ENCODE results near the gene PYGO2. TPM values are rescaled to one million over a fixed set of nuclear protein-coding genes. Genes with fewer than 3 reads are reported as not detected.

Gene PYGO2
- total and polyA plus RNA-seq, 7 experiments from 2014 or later, result 33.0 to 69.5 (median 46.2) TPM

GRCh38 chr1:155004352-155005075, 42.9 kb upstream of the PYGO2 start:
- DNase-seq (no peak), ATAC-seq (no peak)
- H3K36me3 Mint-ChIP-seq, result peaks cover 0 to 23% (median 0%) of the 10 kb centered on the region in 5 donors
- Histone ChIP-seq H3K9me3 (ENCODE audit: control insufficient read depth in 2 of 3, low read length in 3 of 3) (no peaks in the 10 kb centered on the region), H3K27me3 (ENCODE audit: control insufficient read depth in 2 of 2, insufficient read depth in 2 of 2, low read length in 2 of 2) (no peaks in the 10 kb centered on the region), H3K36me3 (ENCODE audit: control insufficient read depth in 2 of 3, insufficient read depth in 3 of 3, low read length in 3 of 3) (peaks cover 0 to 15% (median 0%) of the 10 kb centered on the region in 3 experiments), H3K27ac (ENCODE audit: low read depth, low read length) (peak overlapping the region; percentile 83), H3K4me3 (ENCODE audit: low read length) (peak overlapping the region; percentile 83), H3K4me1 (ENCODE audit: control insufficient read depth in 2 of 2, insufficient read depth in 2 of 2, low read length in 2 of 2) (peaks cover 27 to 44% of the 10 kb centered on the region in 2 donors)
- peak overlapping the region; percentile 79 to 98 (median 88) for H3K27ac Mint-ChIP-seq
- H3K4me1 Mint-ChIP-seq, result peaks cover 19 to 56% (median 47%) of the 10 kb centered on the region in 7 donors
- H3K27me3 Mint-ChIP-seq, result no peaks in the 10 kb centered on the region
- H3K4me3 Mint-ChIP-seq, result peak overlapping the region; percentile 85 to 99 (median 96)
- peaks cover 0 to 2% (median 0%) of the 10 kb centered on the region in 11 donors for H3K9me3 Mint-ChIP-seq
- ChIA-PET POLR2A (interaction anchor here (0.5 to 18.2 kb wide), 9 partner anchors 10 to 415 kb away, joined by 3 to 270 read pairs (median 4); partner anchors contain the start of genes EFNA4, FLAD1, PBXIP1 and PYGO2), CTCF (interaction anchor here (1.0 to 17.9 kb wide), 3 partner anchors 10 to 31 kb away, joined by 5 to 291 read pairs (median 5); partner anchors contain the start of gene FLAD1)
- intact Hi-C loops (cut with micrococcal nuclease), result loop anchor here (5.0 to 10.0 kb wide), 4 partner anchors 58 to 1500 kb away; partner anchors contain the start of genes ATP8B2 (in 1 of the 2), EFNA4 (in 1 of the 2) and MEF2D (in 1 of the 2)

DNA sequence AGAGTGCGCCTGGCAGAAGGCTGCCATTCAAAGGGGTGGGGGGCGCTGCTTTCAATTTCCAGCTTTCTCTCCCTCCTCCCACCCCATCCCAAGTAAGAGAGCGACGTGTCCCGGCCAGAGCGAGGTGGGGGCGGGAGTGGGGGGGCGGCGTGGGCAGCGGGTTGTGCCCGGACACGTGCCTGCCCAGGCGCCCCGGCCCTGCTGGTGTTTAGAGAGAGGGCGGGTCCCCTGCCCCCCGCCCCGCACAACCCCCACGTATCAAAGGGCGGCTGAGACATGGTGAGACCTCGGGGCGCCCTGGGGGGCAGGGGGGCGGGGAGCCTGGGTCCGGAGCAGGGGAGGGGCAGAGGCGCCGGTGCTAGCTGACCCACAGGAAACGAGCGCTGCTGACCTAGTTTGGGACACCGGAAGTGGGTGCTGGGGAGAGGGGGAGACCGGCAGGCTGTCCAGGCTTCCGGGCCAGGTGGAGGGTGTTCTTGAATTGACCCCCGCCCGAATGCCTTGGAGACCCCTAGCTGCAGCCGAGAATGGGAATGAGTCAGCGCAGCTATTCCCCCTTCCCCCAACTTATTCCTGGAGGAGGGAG, 42.3 kb upstream of the PYGO2 start:
- ATAC-seq, result no peak
- peak overlapping the region; percentile 84 to 98 (median 95) for H3K27ac Mint-ChIP-seq
- H3K27ac ChIP-seq (ENCODE audit: low read depth, low read length), result peak overlapping the region; percentile 83
- intact Hi-C loops (cut with micrococcal nuclease), result loop anchor here (2.0 to 10.0 kb wide), 4 partner anchors 58 to 1501 kb away; partner anchors contain the start of genes ATP8B2 (in 1 of the 2), EFNA4 (in 1 of the 2), MEF2D (in 1 of the 2) and PMVK (in 1 of the 2)
- H3K4me3 ChIP-seq (ENCODE audit: low read length), result peak overlapping the region; percentile 83
- H3K27me3 ChIP-seq (ENCODE audit: control insufficient read depth in 2 of 2, insufficient read depth in 2 of 2, low read length in 2 of 2), result no peaks in the 10 kb centered on the region
- peaks cover 0 to 10% (median 0%) of the 10 kb centered on the region in 3 experiments for H3K36me3 ChIP-seq (ENCODE audit: control insufficient read depth in 2 of 3, insufficient read depth in 3 of 3, low read length in 3 of 3)
- H3K4me1 Mint-ChIP-seq, result peaks cover 23 to 58% (median 47%) of the 10 kb centered on the region in 7 donors
- CTCF ChIA-PET, result interaction anchor here (1.0 to 17.9 kb wide), 3 partner anchors 11 to 30 kb away, joined by 5 to 291 read pairs (median 5); partner anchors contain the start of gene FLAD1
- H3K36me3 Mint-ChIP-seq, result peaks cover 0 to 20% (median 0%) of the 10 kb centered on the region in 5 donors
- H3K9me3 ChIP-seq (ENCODE audit: control insufficient read depth in 2 of 3, low read length in 3 of 3), result no peaks in the 10 kb centered on the region
- DNase-seq, result no peak
- peaks cover 29 to 47% of the 10 kb centered on the region in 2 donors for H3K4me1 ChIP-seq (ENCODE audit: control insufficient read depth in 2 of 2, insufficient read depth in 2 of 2, low read length in 2 of 2)
- H3K27me3 Mint-ChIP-seq, result no peaks in the 10 kb centered on the region
- peak overlapping the region; percentile 92 to 99 (median 98) for H3K4me3 Mint-ChIP-seq
- POLR2A ChIA-PET, result interaction anchor here (0.5 to 18.2 kb wide), 9 partner anchors 10 to 415 kb away, joined by 3 to 270 read pairs (median 4); partner anchors contain the start of genes EFNA4, FLAD1, PBXIP1 and PYGO2
- H3K9me3 Mint-ChIP-seq, result peaks cover 0 to 2% (median 0%) of the 10 kb centered on the region in 11 donors

DNA sequence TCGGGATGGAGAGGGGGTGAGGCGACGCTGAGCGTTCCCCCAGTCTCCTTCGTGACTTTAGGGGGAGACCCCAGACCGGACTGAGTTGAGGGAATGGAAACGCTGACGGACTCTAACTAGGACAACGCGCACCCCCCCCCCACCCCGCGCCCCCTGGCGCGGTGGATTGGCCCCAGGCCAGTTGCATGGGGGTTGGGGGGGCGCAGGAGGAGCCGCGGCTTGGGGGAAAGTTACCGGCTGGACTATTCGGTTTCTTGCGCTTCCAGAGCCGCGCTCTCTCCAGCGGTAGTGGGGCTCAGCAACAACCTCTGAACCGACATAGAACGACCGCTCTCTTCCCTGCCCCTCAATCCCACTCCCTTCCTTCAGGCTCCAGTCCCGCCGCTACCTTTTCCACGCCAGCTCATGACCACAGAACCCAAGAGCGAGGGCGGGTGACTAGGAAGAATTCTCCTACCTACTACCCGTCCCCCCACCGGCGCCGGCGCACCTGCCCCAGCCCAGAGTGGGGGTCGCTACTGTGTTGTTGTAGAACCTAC, 41.7 kb upstream of the PYGO2 start:
- DNase-seq (peak in 1 of 9 donors; percentile 45), ATAC-seq (no peak)
- H3K27ac ChIP-seq (ENCODE audit: low read depth, low read length), result peak overlapping the region; percentile 83
- peaks cover 29 to 49% of the 10 kb centered on the region in 2 donors for H3K4me1 ChIP-seq (ENCODE audit: control insufficient read depth in 2 of 2, insufficient read depth in 2 of 2, low read length in 2 of 2)
- intact Hi-C loops (cut with micrococcal nuclease), result loop anchor here (2.0 to 10.0 kb wide), 4 partner anchors 59 to 1502 kb away; partner anchors contain the start of genes ATP8B2 (in 1 of the 2), EFNA4 (in 1 of the 2), MEF2D (in 1 of the 2) and PMVK (in 1 of the 2)
- H3K4me3 ChIP-seq (ENCODE audit: low read length), result peak overlapping the region; percentile 83
- Mint-ChIP-seq H3K27me3 (no peaks in the 10 kb centered on the region), H3K36me3 (peaks cover 0 to 17% (median 0%) of the 10 kb centered on the region in 5 donors), H3K9me3 (peaks cover 0 to 2% (median 0%) of the 10 kb centered on the region in 11 donors), H3K4me1 (peaks cover 25 to 64% (median 50%) of the 10 kb centered on the region in 7 donors), H3K27ac (peak overlapping the region; percentile 84 to 98 (median 95)), H3K4me3 (peak overlapping the region; percentile 92 to 99 (median 98))
- peaks cover 0 to 8% (median 0%) of the 10 kb centered on the region in 3 experiments for H3K36me3 ChIP-seq (ENCODE audit: control insufficient read depth in 2 of 3, insufficient read depth in 3 of 3, low read length in 3 of 3)
- ChIA-PET CTCF (interaction anchor here (1.2 to 17.9 kb wide), 2 partner anchors 11 to 30 kb away, joined by 5 to 291 read pairs; no protein-coding TSS in a partner anchor), POLR2A (interaction anchor here (0.6 to 18.2 kb wide), 5 partner anchors 12 to 54 kb away, joined by 3 to 270 read pairs (median 5); partner anchors contain the start of genes FLAD1 and PYGO2)
- H3K27me3 ChIP-seq (ENCODE audit: control insufficient read depth in 2 of 2, insufficient read depth in 2 of 2, low read length in 2 of 2), result no peaks in the 10 kb centered on the region
- H3K9me3 ChIP-seq (ENCODE audit: control insufficient read depth in 2 of 3, low read length in 3 of 3), result no peaks in the 10 kb centered on the region

DNA sequence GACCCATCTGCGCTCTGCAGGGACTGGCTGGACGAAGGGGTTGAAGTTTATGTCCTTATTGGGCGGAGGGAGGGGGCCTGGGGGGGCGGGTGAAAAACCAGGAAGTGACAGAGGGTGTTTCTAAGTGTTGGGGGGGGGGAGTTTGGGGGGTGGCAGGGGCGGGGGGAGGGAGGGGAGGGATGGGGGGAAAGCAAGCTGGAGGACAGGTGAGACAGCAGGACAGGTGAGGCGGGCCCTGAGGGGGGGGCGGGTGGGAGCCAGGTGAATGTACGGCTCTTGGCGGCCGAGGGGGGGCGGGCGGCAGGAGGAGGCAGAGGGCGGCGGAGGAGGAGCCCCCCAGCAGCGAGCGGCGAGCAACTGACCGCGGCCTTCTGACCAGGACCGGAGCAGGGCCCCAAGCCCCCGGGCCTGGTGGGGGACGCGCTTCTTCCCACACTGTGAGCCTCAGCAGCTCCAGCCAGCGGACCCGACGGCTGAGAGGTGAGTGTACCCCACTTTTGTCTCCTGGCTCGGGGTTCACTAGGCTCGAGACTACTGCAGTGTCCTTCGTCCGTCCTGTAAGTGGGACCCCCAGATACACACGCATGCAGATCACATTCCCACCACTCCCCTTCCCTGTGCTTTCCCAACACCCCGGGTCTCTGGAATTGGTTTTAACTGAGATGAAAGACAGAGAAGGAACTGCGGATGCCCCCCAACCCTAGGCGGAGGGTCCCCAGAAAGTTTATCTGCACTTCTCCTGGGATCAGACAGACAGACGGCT, 41.1 kb upstream of the PYGO2 start, which contains the start of gene ZBTB7B:
Gene ZBTB7B, plus strand, starts transcription at position 339 of the 763 bp plus-strand sequence. CDS start 11,859 bp downstream, outside the sequence.
- H3K4me3 ChIP-seq (ENCODE audit: low read length), result peak within 1 kb of the TSS; percentile 95
- H3K4me3 Mint-ChIP-seq, result peak within 1 kb of the TSS; percentile 92 to 100 (median 98)
- peaks cover 0 to 8% (median 0%) of the 10 kb centered on the region in 3 experiments for H3K36me3 ChIP-seq (ENCODE audit: control insufficient read depth in 2 of 3, insufficient read depth in 3 of 3, low read length in 3 of 3)
- no peak for DNase-seq
- ChIA-PET POLR2A (interaction anchor here (0.6 to 18.2 kb wide), 6 partner anchors 13 to 48 kb away, joined by 3 to 270 read pairs (median 11); partner anchors contain the start of genes FLAD1, PBXIP1 and PYGO2), CTCF (interaction anchor here (0.6 to 17.9 kb wide), 2 partner anchors 12 to 18 kb away, joined by 3 to 291 read pairs; no protein-coding TSS in a partner anchor)
- H3K27me3 ChIP-seq (ENCODE audit: control insufficient read depth in 2 of 2, insufficient read depth in 2 of 2, low read length in 2 of 2), result no peaks in the 10 kb centered on the region
- peaks cover 29 to 48% of the 10 kb centered on the region in 2 donors for H3K4me1 ChIP-seq (ENCODE audit: control insufficient read depth in 2 of 2, insufficient read depth in 2 of 2, low read length in 2 of 2)
- ATAC-seq, result peak; percentile 12
- H3K27ac ChIP-seq (ENCODE audit: low read depth, low read length), result peak within 1 kb of the TSS; percentile 88
- H3K27me3 Mint-ChIP-seq, result no peaks in the 10 kb centered on the region
- intact Hi-C loops (cut with micrococcal nuclease), result loop anchor here (1.0 to 10.0 kb wide), 16 partner anchors 8 to 1502 kb away; partner anchors contain the start of genes EFNA4 (in 2 of the 2), ATP8B2 (in 1 of the 2), CKS1B (in 1 of the 2) and FLAD1 (in 1 of the 2)
- peak within 1 kb of the TSS; percentile 89 to 99 (median 95) for H3K27ac Mint-ChIP-seq
- H3K4me1 Mint-ChIP-seq, result peaks cover 26 to 64% (median 52%) of the 10 kb centered on the region in 7 donors
- H3K36me3 Mint-ChIP-seq, result peaks cover 0 to 17% (median 0%) of the 10 kb centered on the region in 5 donors
- H3K9me3 Mint-ChIP-seq, result peaks cover 0 to 2% (median 0%) of the 10 kb centered on the region in 11 donors
- no peaks in the 10 kb centered on the region for H3K9me3 ChIP-seq (ENCODE audit: control insufficient read depth in 2 of 3, low read length in 3 of 3)

Data from naive thymus-derived CD4-positive, alpha-beta T cell (primary cell).